ENCODE measurements around the gene G3BP1. TPM values are rescaled to one million over a fixed set of nuclear protein-coding genes. Genes with fewer than 3 reads are reported as not detected.

The G3BP1 gene
- total and polyA plus RNA-seq, 2 of the 13 experiments (the other 11 are each of a cell fraction or from before 2014, with no cell fraction given), result 36.7 to 320 TPM

GRCh38 chr5:151772029-151772845, 483 bp downstream of the G3BP1 start (continued):
- TF ChIP-seq CSRNP2 (CRISPR knock-in tag; conservative IDR thresholded peaks at IDR 0.05; ENCODE audit: low read depth) (no peak), NFKBIZ (CRISPR knock-in tag; IDR thresholded peaks at IDR 0.05) (no peak), ZFP41 (CRISPR knock-in tag; IDR thresholded peaks at IDR 0.05; ENCODE audit: borderline replicate concordance) (no peak), IRX3 (CRISPR knock-in tag; IDR thresholded peaks at IDR 0.05; ENCODE audit: borderline replicate concordance, low read depth) (no peak), EEA1 (CRISPR knock-in tag; IDR thresholded peaks at IDR 0.05; ENCODE audit: borderline replicate concordance) (peak; percentile 15; the same call in 1 of the 2 replicates), ARHGAP35 (CRISPR knock-in tag; IDR thresholded peaks at IDR 0.05; ENCODE audit: borderline replicate concordance) (no peak), SSRP1 (CRISPR knock-in tag; IDR thresholded peaks at IDR 0.05) (no peak), ZNF17 (CRISPR knock-in tag; IDR thresholded peaks at IDR 0.05) (no peak), ZNF629 (CRISPR knock-in tag; conservative IDR thresholded peaks at IDR 0.05) (no peak), SUZ12 (IDR thresholded peaks at IDR 0.05; ENCODE audit: low read depth, low read length) (no peak), CBFB (CRISPR knock-in tag; IDR thresholded peaks at IDR 0.05) (no peak), ZFYVE20 (CRISPR knock-in tag; IDR thresholded peaks at IDR 0.05; ENCODE audit: borderline replicate concordance, low read depth) (0 out of 2 replicates have a peak, but pooled peaks have one; percentile 69), ZSCAN12 (CRISPR knock-in tag; IDR thresholded peaks at IDR 0.05) (no peak), ZNF235 (CRISPR knock-in tag; IDR thresholded peaks at IDR 0.05; ENCODE audit: borderline replicate concordance) (no peak), ZNF782 (CRISPR knock-in tag; IDR thresholded peaks at IDR 0.05; ENCODE audit: borderline replicate concordance) (0 out of 2 replicates have a peak, but pooled peaks have one; percentile 5), ZNF572 (CRISPR knock-in tag; IDR thresholded peaks at IDR 0.05) (no peak), RBFOX2 (IDR thresholded peaks at IDR 0.05; ENCODE audit: low read depth, low read length) (peak; percentile 82), PPARG (CRISPR knock-in tag; conservative IDR thresholded peaks at IDR 0.05) (no peak), MXD4 (CRISPR knock-in tag; IDR thresholded peaks at IDR 0.05) (no peak), SP1 (IDR thresholded peaks at IDR 0.05) (no peak), SP1 (CRISPR knock-in tag; IDR thresholded peaks at IDR 0.05) (no peak), NCOA2 (CRISPR knock-in tag; IDR thresholded peaks at IDR 0.05) (no peak), ATF7 (IDR thresholded peaks at IDR 0.05) (no peak), ATF7 (CRISPR knock-in tag; IDR thresholded peaks at IDR 0.05) (no peak), NCOA5 (CRISPR knock-in tag; IDR thresholded peaks at IDR 0.05) (no peak)
- TF ChIP-seq, protein P1, sequence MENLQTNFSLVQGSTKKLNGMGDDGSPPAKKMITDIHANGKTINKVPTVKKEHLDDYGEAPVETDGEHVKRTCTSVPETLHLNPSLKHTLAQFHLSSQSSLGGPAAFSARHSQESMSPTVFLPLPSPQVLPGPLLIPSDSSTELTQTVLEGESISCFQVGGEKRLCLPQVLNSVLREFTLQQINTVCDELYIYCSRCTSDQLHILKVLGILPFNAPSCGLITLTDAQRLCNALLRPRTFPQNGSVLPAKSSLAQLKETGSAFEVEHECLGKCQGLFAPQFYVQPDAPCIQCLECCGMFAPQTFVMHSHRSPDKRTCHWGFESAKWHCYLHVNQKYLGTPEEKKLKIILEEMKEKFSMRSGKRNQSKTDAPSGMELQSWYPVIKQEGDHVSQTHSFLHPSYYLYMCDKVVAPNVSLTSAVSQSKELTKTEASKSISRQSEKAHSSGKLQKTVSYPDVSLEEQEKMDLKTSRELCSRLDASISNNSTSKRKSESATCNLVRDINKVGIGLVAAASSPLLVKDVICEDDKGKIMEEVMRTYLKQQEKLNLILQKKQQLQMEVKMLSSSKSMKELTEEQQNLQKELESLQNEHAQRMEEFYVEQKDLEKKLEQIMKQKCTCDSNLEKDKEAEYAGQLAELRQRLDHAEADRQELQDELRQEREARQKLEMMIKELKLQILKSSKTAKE (CRISPR knock-in tag; IDR thresholded peaks at IDR 0.05; ENCODE audit: borderline replicate concordance), result no peak
- TF ChIP-seq, protein P2, sequence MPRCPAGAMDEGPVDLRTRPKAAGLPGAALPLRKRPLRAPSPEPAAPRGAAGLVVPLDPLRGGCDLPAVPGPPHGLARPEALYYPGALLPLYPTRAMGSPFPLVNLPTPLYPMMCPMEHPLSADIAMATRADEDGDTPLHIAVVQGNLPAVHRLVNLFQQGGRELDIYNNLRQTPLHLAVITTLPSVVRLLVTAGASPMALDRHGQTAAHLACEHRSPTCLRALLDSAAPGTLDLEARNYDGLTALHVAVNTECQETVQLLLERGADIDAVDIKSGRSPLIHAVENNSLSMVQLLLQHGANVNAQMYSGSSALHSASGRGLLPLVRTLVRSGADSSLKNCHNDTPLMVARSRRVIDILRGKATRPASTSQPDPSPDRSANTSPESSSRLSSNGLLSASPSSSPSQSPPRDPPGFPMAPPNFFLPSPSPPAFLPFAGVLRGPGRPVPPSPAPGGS (CRISPR knock-in tag; IDR thresholded peaks at IDR 0.05), result 0 out of 2 replicates have a peak, but pooled peaks have one; percentile 16

Measured in HepG2 (cell line).